Neural cell (in vitro differentiated cells): Measurements from ENCODE around the gene NTRK1. TPM values are rescaled to one million over a fixed set of nuclear protein-coding genes. Genes with fewer than 3 reads are reported as not detected.

Experiments used
- H2AFZ ChIP-seq: fragments of 200-600, 300-800 bp; sonication (generic), shearing (Covaris generic); 2 replicates; pipeline ENCODE4 v1.6.0; 2014; ENCODE audit warnings: low read depth, mild to moderate bottlenecking, antibody characterized with exemption, low read length, moderate library complexity
- H3F3A ChIP-seq: fragments of 200-600 bp; shearing (Covaris generic); 2 replicates; pipeline ENCODE4 v1.6.1; 2016; ENCODE audit warnings: mild to moderate bottlenecking, moderate library complexity, mixed read lengths, antibody characterized with exemption, low read length; ENCODE audit not compliant: insufficient read depth, poor library complexity, severe bottlenecking
- H3K27ac ChIP-seq: fragments of 200-600, 300-800 bp; sonication (generic), shearing (Covaris generic); 2 replicates; pipeline ENCODE4 v1.5.1; 2014; ENCODE audit warnings: mild to moderate bottlenecking, low read length, moderate library complexity
- H3K27me3 ChIP-seq: fragments of 300-800, 200-600 bp; sonication (generic), shearing (Covaris generic); 2 replicates; pipeline ENCODE4 v1.6.0; 2014; ENCODE audit warnings: mild to moderate bottlenecking, low read depth, low read length, moderate library complexity; ENCODE audit not compliant: insufficient read depth
- H3K36me3 ChIP-seq: fragments of 300-800, 200-600 bp; sonication (generic), shearing (Covaris generic); 2 replicates; pipeline ENCODE4 v1.5.1; 2014; ENCODE audit warnings: mild to moderate bottlenecking, antibody characterized with exemption, low read length, moderate library complexity; ENCODE audit not compliant: insufficient read depth
- H3K4me2 ChIP-seq: fragments of 300-800, 200-600 bp; sonication (generic), shearing (Covaris generic); 2 replicates; pipeline ENCODE4 v1.6.0; 2014; ENCODE audit warnings: mild to moderate bottlenecking, low read length
- H3K4me3 ChIP-seq: fragments of 300-800, 200-600 bp; sonication (generic), shearing (Covaris generic); 2 replicates; pipeline ENCODE4 v1.5.1; 2014; ENCODE audit warnings: mild to moderate bottlenecking, low read length, moderate library complexity
- H3K79me2 ChIP-seq: fragments of 200-600 bp; shearing (Covaris generic); replicated peaks from 2 replicates; pipeline ENCODE4 v1.6.0; 2014; ENCODE audit warnings: mild to moderate bottlenecking, low read length, moderate library complexity; ENCODE audit not compliant: insufficient read depth
- H3K9ac ChIP-seq: fragments of 300-800, 200-600 bp; sonication (generic), shearing (Covaris generic); 2 replicates; pipeline ENCODE4 v1.6.1; 2016; ENCODE audit warnings: mild to moderate bottlenecking, low read length, mixed read lengths
- H3K9me2 ChIP-seq: fragments of 200-600 bp; shearing (Covaris generic); 2 replicates; pipeline ENCODE4 v1.6.1; 2016; ENCODE audit warnings: mild to moderate bottlenecking, low read length, mixed read lengths; ENCODE audit not compliant: insufficient read depth
- H3K9me3 ChIP-seq: fragments of 200-600, 300-800 bp; sonication (generic), shearing (Covaris generic); 2 replicates; pipeline ENCODE4 v1.6.1; 2016; ENCODE audit warnings: mild to moderate bottlenecking, mixed run types, low read length, moderate library complexity, mixed read lengths
- H4K20me1 ChIP-seq: fragments of 200-600 bp; shearing (Covaris generic); 2 replicates; pipeline ENCODE4 v1.6.1; 2016; ENCODE audit warnings: mild to moderate bottlenecking, mixed run types; ENCODE audit not compliant: insufficient read depth
- EP300 ChIP-seq: fragments of 450-650 bp; conservative IDR thresholded peaks from 2 replicates; pipeline ENCODE4 v1.6.1; 2014; ENCODE audit warnings: antibody characterized with exemption, mild to moderate bottlenecking, moderate library complexity; ENCODE audit not compliant: poor library complexity, severe bottlenecking
- EZH2 ChIP-seq: fragments of 200-600, 300-800 bp; shearing (Covaris generic), sonication (generic); IDR thresholded peaks from 2 replicates; pipeline ENCODE4 v1.6.1; 2014; ENCODE audit warnings: antibody characterized with exemption, low read length, borderline replicate concordance, mild to moderate bottlenecking; ENCODE audit not compliant: insufficient read depth, poor library complexity, severe bottlenecking
- MXI1 ChIP-seq: fragments of 450-650 bp; conservative IDR thresholded peaks from 2 replicates; pipeline ENCODE4 v1.6.1; 2014; ENCODE audit warnings: antibody characterized with exemption, mild to moderate bottlenecking; ENCODE audit not compliant: poor library complexity, severe bottlenecking
- POLR2AphosphoS5 ChIP-seq: IDR thresholded peaks from 2 replicates; pipeline ENCODE4 v1.6.1; 2012
- RAD21 ChIP-seq: fragments of 450-650 bp; conservative IDR thresholded peaks from 2 replicates; pipeline ENCODE4 v1.6.1; 2014; ENCODE audit warnings: antibody characterized with exemption, mild to moderate bottlenecking, moderate library complexity
- SMC3 ChIP-seq: fragments of 450-650 bp; conservative IDR thresholded peaks from 2 replicates; pipeline ENCODE4 v1.6.1; 2014; ENCODE audit warnings: antibody characterized with exemption, mild to moderate bottlenecking, moderate library complexity; ENCODE audit not compliant: poor library complexity
- TAF1 ChIP-seq: IDR thresholded peaks from 2 replicates; pipeline ENCODE4 v1.6.1; 2012; ENCODE audit warnings: low read depth
- polyA plus RNA-seq: library from polyadenylated mRNA; depleted of rRNA; stranded (reverse); fragments of >200 nt; gene quantifications from 2 replicates; pipeline ENCODE4 v1.2.3, GENCODE V29; 2014
- TF ChIP-seq, protein P1 (sequence below): IDR thresholded peaks from 2 replicates; pipeline ENCODE4 v1.6.1; 2012; ENCODE audit warnings: borderline replicate concordance
- TF ChIP-seq, protein P2 (sequence below): fragments of 450-650 bp; IDR thresholded peaks from 2 replicates; pipeline ENCODE4 v1.5.1; 2014; ENCODE audit warnings: antibody characterized with exemption, mild to moderate bottlenecking, moderate library complexity; ENCODE audit not compliant: poor library complexity, severe bottlenecking

Gene NTRK1
- polyA plus RNA-seq, 1 donor from 2014 or later = 4.9 TPM

DNA sequence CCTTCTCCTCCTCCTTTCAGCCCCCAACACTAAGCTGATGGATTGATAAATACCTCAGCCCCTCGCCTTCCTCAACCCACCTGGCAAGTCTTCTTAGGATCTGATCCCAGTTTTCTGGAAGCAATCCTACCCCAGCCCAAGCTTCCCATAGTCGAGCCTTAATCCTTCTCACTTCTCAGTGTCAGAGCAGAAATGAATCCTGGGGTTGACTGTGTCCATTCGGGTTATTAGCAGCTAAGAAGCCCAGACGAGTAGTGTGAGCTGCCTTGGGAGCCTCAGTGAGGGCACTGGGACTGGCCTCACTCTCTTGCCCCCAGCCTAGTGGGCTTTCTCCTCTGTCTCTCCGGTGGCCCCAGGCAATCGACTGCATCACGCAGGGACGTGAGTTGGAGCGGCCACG, 20.4 kb downstream of the NTRK1 start:
- Histone ChIP-seq H3K79me2 (no peaks in the 10 kb centered on the region), H3K9me3 (no peaks in the 10 kb centered on the region), H3K36me3 (no peaks in the 10 kb centered on the region), H3K4me3 (no peak overlapping the region), H3K27me3 (no peaks in the 10 kb centered on the region), H3K4me2 (no peak overlapping the region), H3K27ac (no peak overlapping the region), H4K20me1 (no peaks in the 10 kb centered on the region), H3K9me2 (no peaks in the 10 kb centered on the region), H3K9ac (no peak overlapping the region), H3F3A (no peaks in the 10 kb centered on the region), H2AFZ (no peak overlapping the region)
- TF ChIP-seq, protein P1, sequence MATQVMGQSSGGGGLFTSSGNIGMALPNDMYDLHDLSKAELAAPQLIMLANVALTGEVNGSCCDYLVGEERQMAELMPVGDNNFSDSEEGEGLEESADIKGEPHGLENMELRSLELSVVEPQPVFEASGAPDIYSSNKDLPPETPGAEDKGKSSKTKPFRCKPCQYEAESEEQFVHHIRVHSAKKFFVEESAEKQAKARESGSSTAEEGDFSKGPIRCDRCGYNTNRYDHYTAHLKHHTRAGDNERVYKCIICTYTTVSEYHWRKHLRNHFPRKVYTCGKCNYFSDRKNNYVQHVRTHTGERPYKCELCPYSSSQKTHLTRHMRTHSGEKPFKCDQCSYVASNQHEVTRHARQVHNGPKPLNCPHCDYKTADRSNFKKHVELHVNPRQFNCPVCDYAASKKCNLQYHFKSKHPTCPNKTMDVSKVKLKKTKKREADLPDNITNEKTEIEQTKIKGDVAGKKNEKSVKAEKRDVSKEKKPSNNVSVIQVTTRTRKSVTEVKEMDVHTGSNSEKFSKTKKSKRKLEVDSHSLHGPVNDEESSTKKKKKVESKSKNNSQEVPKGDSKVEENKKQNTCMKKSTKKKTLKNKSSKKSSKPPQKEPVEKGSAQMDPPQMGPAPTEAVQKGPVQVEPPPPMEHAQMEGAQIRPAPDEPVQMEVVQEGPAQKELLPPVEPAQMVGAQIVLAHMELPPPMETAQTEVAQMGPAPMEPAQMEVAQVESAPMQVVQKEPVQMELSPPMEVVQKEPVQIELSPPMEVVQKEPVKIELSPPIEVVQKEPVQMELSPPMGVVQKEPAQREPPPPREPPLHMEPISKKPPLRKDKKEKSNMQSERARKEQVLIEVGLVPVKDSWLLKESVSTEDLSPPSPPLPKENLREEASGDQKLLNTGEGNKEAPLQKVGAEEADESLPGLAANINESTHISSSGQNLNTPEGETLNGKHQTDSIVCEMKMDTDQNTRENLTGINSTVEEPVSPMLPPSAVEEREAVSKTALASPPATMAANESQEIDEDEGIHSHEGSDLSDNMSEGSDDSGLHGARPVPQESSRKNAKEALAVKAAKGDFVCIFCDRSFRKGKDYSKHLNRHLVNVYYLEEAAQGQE = no peak
- TF ChIP-seq POLR2AphosphoS5 (no peak), EP300 (no peak)

DNA sequence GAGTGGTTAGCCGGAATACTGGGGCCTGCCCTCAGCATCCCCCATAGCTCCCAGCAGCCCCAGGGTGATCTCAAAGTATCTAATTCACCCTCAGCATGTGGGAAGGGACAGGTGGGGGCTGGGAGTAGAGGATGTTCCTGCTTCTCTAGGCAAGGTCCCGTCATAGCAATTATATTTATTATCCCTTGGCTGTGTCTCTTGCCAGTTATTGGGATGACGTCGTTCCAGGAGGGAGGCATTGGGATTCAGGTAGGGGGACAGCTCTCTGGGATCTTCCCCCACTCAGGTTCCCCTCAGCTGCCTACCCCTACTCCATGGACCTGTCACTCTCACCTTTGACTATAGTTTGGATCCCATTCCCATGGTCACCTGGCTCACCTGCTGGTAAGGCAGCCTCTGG, 21.0 kb downstream of the NTRK1 start:
- Histone ChIP-seq H3K4me2 (no peak overlapping the region), H2AFZ (no peak overlapping the region), H3K4me3 (no peak overlapping the region), H3K9me3 (no peaks in the 10 kb centered on the region), H3K36me3 (no peaks in the 10 kb centered on the region), H4K20me1 (no peaks in the 10 kb centered on the region), H3K27me3 (no peaks in the 10 kb centered on the region), H3K27ac (no peak overlapping the region), H3F3A (no peaks in the 10 kb centered on the region), H3K9me2 (no peaks in the 10 kb centered on the region), H3K9ac (no peak overlapping the region), H3K79me2 (no peaks in the 10 kb centered on the region)
- TF ChIP-seq EP300 = no peak
- TF ChIP-seq RAD21 = no peak
- TF ChIP-seq TAF1 = no peak
- TF ChIP-seq, protein P1 = no peak
- TF ChIP-seq, protein P2, sequence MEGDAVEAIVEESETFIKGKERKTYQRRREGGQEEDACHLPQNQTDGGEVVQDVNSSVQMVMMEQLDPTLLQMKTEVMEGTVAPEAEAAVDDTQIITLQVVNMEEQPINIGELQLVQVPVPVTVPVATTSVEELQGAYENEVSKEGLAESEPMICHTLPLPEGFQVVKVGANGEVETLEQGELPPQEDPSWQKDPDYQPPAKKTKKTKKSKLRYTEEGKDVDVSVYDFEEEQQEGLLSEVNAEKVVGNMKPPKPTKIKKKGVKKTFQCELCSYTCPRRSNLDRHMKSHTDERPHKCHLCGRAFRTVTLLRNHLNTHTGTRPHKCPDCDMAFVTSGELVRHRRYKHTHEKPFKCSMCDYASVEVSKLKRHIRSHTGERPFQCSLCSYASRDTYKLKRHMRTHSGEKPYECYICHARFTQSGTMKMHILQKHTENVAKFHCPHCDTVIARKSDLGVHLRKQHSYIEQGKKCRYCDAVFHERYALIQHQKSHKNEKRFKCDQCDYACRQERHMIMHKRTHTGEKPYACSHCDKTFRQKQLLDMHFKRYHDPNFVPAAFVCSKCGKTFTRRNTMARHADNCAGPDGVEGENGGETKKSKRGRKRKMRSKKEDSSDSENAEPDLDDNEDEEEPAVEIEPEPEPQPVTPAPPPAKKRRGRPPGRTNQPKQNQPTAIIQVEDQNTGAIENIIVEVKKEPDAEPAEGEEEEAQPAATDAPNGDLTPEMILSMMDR = no peak
- no peak for TF ChIP-seq MXI1
- no peak for TF ChIP-seq EZH2
- no peak for TF ChIP-seq POLR2AphosphoS5
- no peak for TF ChIP-seq SMC3
